Lower lobe of right lung (tissue), 2 donors: ENCODE data around the gene ACSM5. TPM values are rescaled to one million over a fixed set of nuclear protein-coding genes. Genes with fewer than 3 reads are reported as not detected.

ENCODE experiments used
- ATAC-seq, 2 donors: fragments of 200-7000 bp; cut with Tn5 transposase; one replicate each; pipeline ENCODE4 v1.9.1; 2020 to 2022; ENCODE audit warnings: mild to moderate bottlenecking in 2 of 2, moderate library complexity in 2 of 2
- DNase-seq: peaks from one replicate; pipeline ENCODE4 v3.0.0-alpha.2; 2020
- H3K27ac ChIP-seq: fragments of 200-600 bp; one replicate; pipeline ENCODE4 v1.8.0; 2022
- H3K27me3 ChIP-seq: fragments of 200-600 bp; one replicate; pipeline ENCODE4 v1.8.0; 2022; ENCODE audit warnings: low read depth
- H3K36me3 ChIP-seq: fragments of 200-600 bp; one replicate; pipeline ENCODE4 v1.8.0; 2022; ENCODE audit warnings: mild to moderate bottlenecking
- H3K4me1 ChIP-seq: fragments of 200-600 bp; one replicate; pipeline ENCODE4 v1.8.0; 2022
- H3K4me3 ChIP-seq: fragments of 200-600 bp; one replicate; pipeline ENCODE4 v1.8.0; 2022; ENCODE audit warnings: mild to moderate bottlenecking
- H3K9me3 ChIP-seq: fragments of 200-600 bp; one replicate; pipeline ENCODE4 v1.8.0; 2022
- CTCF ChIP-seq: fragments of 200-600 bp; IDR thresholded peaks from one replicate; pipeline ENCODE4 v1.8.0; 2022; ENCODE audit warnings: antibody characterized with exemption, mild to moderate bottlenecking
- intact Hi-C: fragments of 100-400 bp; cut with DNase I; formaldehyde crosslinking; loops from one replicate; pipeline ENCODE4 v1.11.0; 2022
- total RNA-seq: library from RNA; stranded (reverse); fragmentation: NEBNext Ultra II Directional; extraction: Animal tissue kit (Norgen Biotek cat#: 25700); gene quantifications from one replicate; pipeline ENCODE4 v1.2.1, GENCODE V29; 2021
- donor health status: DM: no; HTN: yes; CAD: no; lungs with severe emphysema.

The ACSM5 gene
- total RNA-seq, 1 donor from 2014 or later, result 4.3 TPM

DNA sequence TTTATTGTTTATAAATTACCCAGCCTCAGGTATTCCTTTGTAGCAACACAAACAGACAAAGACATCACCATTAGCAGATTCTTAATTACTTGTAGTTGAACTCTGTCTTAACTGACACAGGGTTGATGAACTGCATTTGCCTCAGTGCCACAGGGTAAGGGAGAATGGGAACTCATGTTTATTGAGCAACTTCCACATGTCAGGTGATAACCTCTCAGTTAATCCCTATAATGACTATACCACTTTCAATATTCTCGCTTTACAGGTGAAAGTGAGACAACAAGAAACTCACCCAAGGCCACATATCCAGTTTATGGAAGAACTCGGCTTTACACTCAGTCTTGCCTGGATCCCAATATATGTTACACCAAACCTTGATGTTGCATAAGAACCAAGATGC lies 13.4 kb upstream of the ACSM5 start:
- no peaks in the 10 kb centered on the region for H3K27me3 ChIP-seq
- no peak overlapping the region for H3K27ac ChIP-seq
- H3K4me3 ChIP-seq, result no peak overlapping the region
- intact Hi-C loops, result no loop called here
- no peak for TF ChIP-seq CTCF
- H3K4me1 ChIP-seq, result peaks cover 4% of the 10 kb centered on the region
- no peaks in the 10 kb centered on the region for H3K36me3 ChIP-seq
- DNase-seq, result no peak
- H3K9me3 ChIP-seq, result no peaks in the 10 kb centered on the region
- ATAC-seq, result no peak

- no peak for ATAC-seq
- Histone ChIP-seq H3K4me3 (no peak overlapping the region), H3K9me3 (no peaks in the 10 kb centered on the region), H3K27me3 (no peaks in the 10 kb centered on the region), H3K36me3 (no peaks in the 10 kb centered on the region), H3K4me1 (peaks cover 4% of the 10 kb centered on the region), H3K27ac (no peak overlapping the region)
- intact Hi-C loops, result no loop called here
- TF ChIP-seq CTCF, result no peak
- no peak for DNase-seq
Measured at GRCh38 chr16:20396846-20397467, 12.4 kb upstream of the ACSM5 start.

GRCh38 chr16:20397468-20398074 lies 11.8 kb upstream of the ACSM5 start:
- Histone ChIP-seq H3K9me3 (no peaks in the 10 kb centered on the region), H3K4me1 (peaks cover 4% of the 10 kb centered on the region), H3K36me3 (no peaks in the 10 kb centered on the region), H3K27me3 (no peaks in the 10 kb centered on the region), H3K27ac (no peak overlapping the region), H3K4me3 (no peak overlapping the region)
- intact Hi-C loops, result no loop called here
- ATAC-seq, result no peak
- TF ChIP-seq CTCF, result no peak
- DNase-seq, result no peak

GRCh38 chr16:20398603-20399002 lies 10.7 kb upstream of the ACSM5 start:
- Histone ChIP-seq H3K4me3 (no peak overlapping the region), H3K9me3 (no peaks in the 10 kb centered on the region), H3K27me3 (no peaks in the 10 kb centered on the region), H3K27ac (no peak overlapping the region), H3K36me3 (no peaks in the 10 kb centered on the region), H3K4me1 (peaks cover 4% of the 10 kb centered on the region)
- ATAC-seq, result no peak
- no peak for DNase-seq
- TF ChIP-seq CTCF, result no peak
- intact Hi-C loops, result no loop called here

DNA sequence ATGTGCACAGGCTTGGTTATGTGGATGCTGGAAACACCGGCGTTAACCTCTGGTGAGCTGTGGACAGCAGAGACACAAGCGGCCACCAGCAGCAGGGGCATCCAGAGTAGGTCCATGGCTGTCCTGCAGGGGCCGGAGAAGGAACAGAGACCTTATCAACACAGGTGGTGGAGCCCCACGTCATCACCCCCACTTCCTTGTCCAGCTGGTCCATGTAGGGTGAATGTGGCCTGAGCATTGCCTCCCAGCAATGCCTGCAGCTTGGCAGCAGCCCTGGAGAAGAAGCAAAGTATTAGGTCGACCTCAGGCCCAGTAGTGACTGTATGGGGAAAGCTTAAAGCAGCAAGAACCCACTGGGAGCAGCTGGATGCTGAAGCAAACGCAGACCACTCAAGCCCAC lies 10.1 kb upstream of the ACSM5 start:
- intact Hi-C loops, result no loop called here
- H3K4me3 ChIP-seq, result no peak overlapping the region
- no peak for TF ChIP-seq CTCF
- DNase-seq, result no peak
- no peak for ATAC-seq
- H3K36me3 ChIP-seq, result no peaks in the 10 kb centered on the region
- peaks cover 4% of the 10 kb centered on the region for H3K4me1 ChIP-seq
- no peak overlapping the region for H3K27ac ChIP-seq
- no peaks in the 10 kb centered on the region for H3K27me3 ChIP-seq
- H3K9me3 ChIP-seq, result no peaks in the 10 kb centered on the region
